OCI-M2 (cell line): ENCODE results near the gene TMEM184C.

ENCODE experiments used
- DNase-seq: peaks from one replicate; lab custom pipeline; 2025; ENCODE audit not compliant: unreplicated experiment; lab: John Stamatoyannopoulos, UW

The TMEM184C gene

DNA sequence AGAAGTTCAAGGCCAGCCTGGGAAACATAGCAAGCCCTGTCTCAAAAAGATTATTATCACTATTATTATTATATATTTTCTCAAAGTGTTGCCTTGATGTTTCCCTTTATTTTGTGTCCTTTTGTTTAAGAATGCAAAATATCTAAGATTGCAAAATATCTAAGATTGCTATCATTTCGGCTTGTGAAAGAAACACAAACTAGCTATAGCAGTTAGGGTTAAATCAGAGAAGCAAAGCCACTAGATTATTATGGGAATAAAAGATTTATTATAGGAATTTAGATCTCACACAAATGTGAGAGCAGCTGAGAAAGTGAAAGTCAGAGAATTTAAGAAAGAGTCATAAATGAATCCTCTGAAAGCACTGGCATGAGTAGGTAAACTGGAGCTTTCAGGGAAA, 18.0 kb upstream of the TMEM184C start:
- DNase-seq, result no peak

- no peak for DNase-seq
Measured at GRCh38 chr4:147599769-147600168, 17.4 kb upstream of the TMEM184C start.

DNA sequence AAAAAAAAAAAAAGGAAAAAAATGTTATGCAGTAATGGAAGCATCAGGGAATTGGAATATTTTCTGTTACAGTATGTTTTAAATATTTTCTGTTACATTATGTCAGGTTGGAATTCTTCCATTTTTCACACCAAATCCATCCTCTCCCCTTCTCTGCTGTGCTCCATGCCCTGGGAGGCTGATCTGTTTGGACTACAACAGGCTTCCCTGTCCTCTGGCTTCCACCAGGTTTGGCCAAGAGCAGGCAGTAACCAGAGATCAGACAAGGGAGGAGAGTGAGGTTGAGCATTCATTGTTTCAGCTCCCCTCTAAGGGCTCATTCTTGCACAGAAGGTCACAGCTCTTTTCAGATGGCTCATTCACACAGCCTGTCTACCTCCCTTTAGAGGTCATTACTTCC, 11.7 kb upstream of the TMEM184C start:
- no peak for DNase-seq

DNA sequence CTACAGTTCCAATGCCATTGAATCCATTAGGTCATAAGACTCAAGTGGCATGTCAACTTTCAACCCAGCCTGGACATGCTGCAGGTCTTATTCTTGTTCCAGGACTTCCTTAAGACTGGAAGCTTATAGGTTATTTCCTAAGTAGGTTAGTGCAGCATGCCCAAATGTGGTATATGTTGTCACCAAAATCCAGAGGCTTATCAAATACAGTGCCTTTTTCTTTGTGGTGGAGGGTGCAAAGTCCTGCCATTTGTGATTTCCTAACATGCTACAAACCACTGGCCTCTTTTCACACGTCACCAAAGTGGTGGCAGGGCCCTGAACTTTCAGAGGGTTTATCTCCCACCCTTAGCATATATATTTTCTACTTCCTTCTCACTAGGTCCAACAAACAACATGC, 9.7 kb upstream of the TMEM184C start:
- DNase-seq, result no peak

DNA sequence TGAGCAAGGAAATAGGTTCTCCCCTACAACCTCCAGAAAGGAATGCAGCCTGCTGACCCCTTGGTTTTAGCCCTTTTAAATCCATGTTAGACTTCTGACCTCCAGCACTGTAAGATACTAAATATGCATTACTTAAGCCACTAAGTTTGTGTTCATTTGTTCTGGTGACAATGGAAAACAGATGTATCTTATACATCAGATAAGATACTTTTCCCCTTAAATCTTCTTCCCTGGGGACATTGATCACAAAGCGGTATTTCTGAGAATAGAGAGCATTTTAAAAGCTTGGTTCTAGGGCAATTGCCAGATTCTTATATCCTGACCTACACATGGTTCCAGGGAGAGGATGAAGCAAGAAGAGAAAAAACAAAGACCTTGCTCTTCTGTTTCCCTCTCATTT, 6.5 kb upstream of the TMEM184C start:
- no peak for DNase-seq

GRCh38 chr4:147616849-147617172, 386 bp upstream of the TMEM184C start:
- DNase-seq, result no peak

- DNase-seq, result no peak
Measured at GRCh38 chr4:147617841-147618691, 869 bp downstream of the TMEM184C start.

- no peak for DNase-seq
Measured at GRCh38 chr4:147620315-147620714, 3.1 kb downstream of the TMEM184C start.

GRCh38 chr4:147625733-147626132, 8.5 kb downstream of the TMEM184C start:
- DNase-seq, result no peak

GRCh38 chr4:147626903-147627302, 9.7 kb downstream of the TMEM184C start:
- DNase-seq, result no peak

GRCh38 chr4:147628415-147628814, 11.2 kb downstream of the TMEM184C start:
- DNase-seq, result no peak

DNA sequence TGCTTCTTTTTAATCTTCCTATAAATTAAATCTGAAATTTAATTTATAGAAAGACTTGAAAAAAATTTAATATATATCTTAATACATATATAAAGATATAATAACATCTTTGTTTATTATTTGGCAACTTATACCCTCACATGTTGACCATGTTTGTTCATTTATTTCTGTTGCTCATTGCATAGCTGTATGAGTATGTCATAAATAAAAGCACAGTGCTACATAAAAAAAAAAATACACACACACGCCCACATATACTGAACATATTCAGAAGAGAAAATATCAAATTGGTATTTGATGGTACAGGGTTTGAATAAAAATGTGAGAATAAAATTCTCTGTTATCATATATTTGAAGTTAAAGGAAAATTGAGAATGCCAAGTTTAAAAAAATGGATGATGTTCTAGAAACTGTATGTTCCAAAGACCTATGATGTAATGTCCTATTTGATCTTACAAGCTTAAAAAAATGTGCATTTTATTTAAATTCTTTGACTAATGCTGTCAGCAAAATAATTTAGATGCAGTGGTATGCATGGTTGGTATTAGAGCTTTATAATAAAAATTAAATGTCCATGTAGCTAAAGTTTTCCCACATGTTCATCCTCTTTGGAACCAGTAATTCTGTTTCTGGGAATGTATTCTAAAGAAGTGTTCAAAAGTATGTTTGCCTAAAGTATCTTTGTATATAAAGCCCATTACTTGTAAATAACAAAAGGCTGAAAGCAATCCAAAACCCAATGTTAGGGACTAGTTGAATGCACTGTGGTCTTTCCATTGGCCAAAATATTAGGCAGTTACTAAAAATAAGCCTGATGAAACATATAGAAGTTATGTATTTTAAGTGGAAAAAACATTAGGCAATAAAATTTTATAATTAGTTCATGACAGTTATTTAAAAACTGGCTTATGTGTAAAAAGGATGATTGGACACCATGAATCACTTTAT, 12.9 kb downstream of the TMEM184C start:
- no peak for DNase-seq

GRCh38 chr4:147633113-147633512, 15.9 kb downstream of the TMEM184C start:
- DNase-seq, result no peak

- no peak for DNase-seq
Measured at GRCh38 chr4:147633643-147634042, 16.4 kb downstream of the TMEM184C start.

DNA sequence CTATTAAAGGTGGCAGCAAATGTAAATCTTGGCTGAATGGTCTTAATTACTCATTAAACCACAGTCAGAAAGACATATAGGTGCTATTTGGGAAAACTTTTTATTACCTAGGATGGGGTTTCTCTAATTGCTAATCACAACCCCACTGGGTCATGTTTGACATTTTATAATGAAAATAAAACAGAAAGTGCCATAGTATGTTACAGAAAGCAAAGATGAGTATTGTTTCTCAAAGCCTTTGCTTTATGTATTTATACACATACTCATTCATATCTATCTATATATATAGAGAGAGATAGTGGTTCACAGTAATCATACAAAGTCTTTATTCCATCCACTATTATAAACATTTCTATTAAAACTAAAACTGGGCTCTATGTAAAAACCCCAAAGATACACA, 18.2 kb downstream of the TMEM184C start:
- DNase-seq, result no peak

DNA sequence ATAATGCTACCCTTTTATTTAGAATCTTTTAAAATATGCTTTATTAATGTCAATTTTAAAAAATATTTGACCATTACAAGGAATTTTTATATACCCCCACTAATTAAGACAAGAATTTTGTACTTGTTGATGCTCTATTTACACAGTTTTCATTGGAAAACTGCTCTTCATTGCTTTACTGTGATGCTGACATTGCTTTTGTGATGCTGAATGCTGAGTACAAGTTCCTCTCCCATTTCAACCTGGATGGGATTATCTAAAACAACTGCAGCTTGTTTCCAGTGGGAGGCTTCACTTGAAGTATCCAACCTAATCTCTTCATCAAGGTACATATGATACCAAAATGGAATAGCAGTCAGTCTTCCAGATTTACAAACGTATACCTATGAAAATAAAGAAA, 21.2 kb downstream of the TMEM184C start:
- DNase-seq, result no peak

DNA sequence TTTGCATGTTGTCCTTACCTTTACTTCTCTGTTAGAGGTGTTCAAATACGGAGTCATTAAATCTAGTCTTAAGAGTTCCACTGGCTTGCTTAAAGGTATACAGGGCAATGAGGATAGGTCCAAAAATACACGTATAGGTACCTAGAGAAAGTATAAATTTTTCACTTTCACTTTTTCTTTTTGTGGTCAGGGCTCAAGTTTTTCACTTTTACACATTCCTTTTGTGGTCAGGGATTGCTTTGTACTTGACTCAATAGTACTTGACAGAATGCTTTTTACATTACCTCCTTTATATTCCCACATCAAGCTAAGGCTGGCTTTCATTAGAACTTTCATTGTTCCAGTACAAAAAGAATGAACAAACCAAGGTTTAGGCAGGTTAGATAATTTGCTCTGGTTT, 21.7 kb downstream of the TMEM184C start:
- no peak for DNase-seq

DNA sequence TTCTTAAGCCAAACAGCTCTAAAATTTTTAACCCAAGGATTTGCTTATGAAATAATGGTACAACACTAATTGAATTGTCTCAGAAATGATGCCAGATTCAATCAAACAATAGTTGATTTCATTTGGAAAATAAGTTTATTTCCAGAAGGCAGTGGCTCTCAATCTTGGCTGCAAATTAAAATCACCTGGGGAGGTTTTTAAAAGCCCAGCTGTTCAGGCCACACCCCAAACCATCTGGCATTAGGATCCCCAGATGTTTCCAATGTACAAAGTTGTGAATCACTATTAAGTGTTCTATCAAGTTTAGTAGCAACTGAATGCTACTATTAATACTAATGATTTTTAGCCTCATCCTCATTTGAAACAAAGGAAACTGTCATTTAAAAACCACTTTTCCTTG, 22.2 kb downstream of the TMEM184C start:
- no peak for DNase-seq

- no peak for DNase-seq
Measured at GRCh38 chr4:147640331-147640730, 23.1 kb downstream of the TMEM184C start.

GRCh38 chr4:147643616-147644015, 26.4 kb downstream of the TMEM184C start:
- DNase-seq, result no peak

GRCh38 chr4:147644471-147644870, 27.3 kb downstream of the TMEM184C start:
- no peak for DNase-seq

GRCh38 chr4:147645099-147645498, 27.9 kb downstream of the TMEM184C start:
- DNase-seq, result no peak
